Measurements from ENCODE around the gene SGPP2.
"Not testable (repeated sequence)": the region's sequence is repeated elsewhere in the genome, so short reads cannot be mapped to it uniquely, and the experiment has no call there.

The SGPP2 gene

GRCh38 chr2:222424276-222424728 lies at the start of gene SGPP2:
Gene SGPP2, plus strand, starts transcription at chr2:222424543. Its CDS starts 60 bp downstream, at chr2:222424603.
- no peaks in the 10 kb centered on the region for H3K36me3 Mint-ChIP-seq
- no peaks in the 10 kb centered on the region for H3K9me3 Mint-ChIP-seq
- H3K27ac Mint-ChIP-seq, result peak within 1 kb of the TSS; percentile 94
- peak within 1 kb of the TSS; percentile 87 for H3K4me3 Mint-ChIP-seq
- peaks cover 41% of the 10 kb centered on the region for H3K27me3 Mint-ChIP-seq
- peaks cover 22% of the 10 kb centered on the region for H3K4me1 Mint-ChIP-seq

GRCh38 chr2:222375798-222376197 lies 48.5 kb upstream of the SGPP2 start:
- Mint-ChIP-seq H3K4me3 (no peak overlapping the region), H3K36me3 (no peaks in the 10 kb centered on the region), H3K27ac (peak overlapping the region; percentile 26), H3K4me1 (no peaks in the 10 kb centered on the region), H3K27me3 (no peaks in the 10 kb centered on the region), H3K9me3 (peaks cover 8% of the 10 kb centered on the region)

- no peaks in the 10 kb centered on the region for H3K27me3 Mint-ChIP-seq
Measured at GRCh38 chr2:222380456-222380855, 43.9 kb upstream of the SGPP2 start.

GRCh38 chr2:222381566-222381965 lies 42.8 kb upstream of the SGPP2 start:
- Mint-ChIP-seq H3K27ac (no peak overlapping the region), H3K9me3 (no peaks in the 10 kb centered on the region), H3K27me3 (no peaks in the 10 kb centered on the region), H3K4me1 (no peaks in the 10 kb centered on the region), H3K36me3 (no peaks in the 10 kb centered on the region), H3K4me3 (no peak overlapping the region)

More at GRCh38 chr2:222380456-222380855, 43.9 kb upstream of the SGPP2 start:
- Mint-ChIP-seq H3K4me3 (no peak overlapping the region), H3K27ac (no peak overlapping the region), H3K9me3 (peaks cover 2% of the 10 kb centered on the region), H3K4me1 (no peaks in the 10 kb centered on the region), H3K36me3 (no peaks in the 10 kb centered on the region)

- no peak overlapping the region for H3K27ac Mint-ChIP-seq
- H3K4me1 Mint-ChIP-seq, result no peaks in the 10 kb centered on the region
- H3K9me3 Mint-ChIP-seq, result no peaks in the 10 kb centered on the region
- no peak overlapping the region for H3K4me3 Mint-ChIP-seq
- no peaks in the 10 kb centered on the region for H3K27me3 Mint-ChIP-seq
- H3K36me3 Mint-ChIP-seq, result no peaks in the 10 kb centered on the region
Measured at GRCh38 chr2:222383255-222383654, 41.1 kb upstream of the SGPP2 start.

- H3K9me3 Mint-ChIP-seq, result no peaks in the 10 kb centered on the region
- H3K36me3 Mint-ChIP-seq, result no peaks in the 10 kb centered on the region
- peaks cover 5% of the 10 kb centered on the region for H3K27me3 Mint-ChIP-seq
- no peak overlapping the region for H3K27ac Mint-ChIP-seq
- H3K4me3 Mint-ChIP-seq, result no peak overlapping the region
- H3K4me1 Mint-ChIP-seq, result no peaks in the 10 kb centered on the region
Measured at GRCh38 chr2:222391743-222392285, 32.5 kb upstream of the SGPP2 start.

GRCh38 chr2:222393733-222394267 lies 30.5 kb upstream of the SGPP2 start:
- Mint-ChIP-seq H3K27ac (no peak overlapping the region), H3K27me3 (peaks cover 3% of the 10 kb centered on the region), H3K9me3 (no peaks in the 10 kb centered on the region), H3K4me1 (no peaks in the 10 kb centered on the region), H3K36me3 (no peaks in the 10 kb centered on the region), H3K4me3 (no peak overlapping the region)

- Mint-ChIP-seq H3K27ac (no peak overlapping the region), H3K9me3 (no peaks in the 10 kb centered on the region), H3K27me3 (no peaks in the 10 kb centered on the region), H3K4me3 (no peak overlapping the region), H3K36me3 (no peaks in the 10 kb centered on the region), H3K4me1 (no peaks in the 10 kb centered on the region)
Measured at GRCh38 chr2:222398446-222398885, 25.9 kb upstream of the SGPP2 start.

- H3K9me3 Mint-ChIP-seq, result no peaks in the 10 kb centered on the region
- H3K36me3 Mint-ChIP-seq, result no peaks in the 10 kb centered on the region
- H3K4me3 Mint-ChIP-seq, result no peak overlapping the region
- no peaks in the 10 kb centered on the region for H3K27me3 Mint-ChIP-seq
- H3K4me1 Mint-ChIP-seq, result no peaks in the 10 kb centered on the region
- no peak overlapping the region for H3K27ac Mint-ChIP-seq
Measured at GRCh38 chr2:222399038-222399783, 25.1 kb upstream of the SGPP2 start.

GRCh38 chr2:222404151-222404905 lies 20.0 kb upstream of the SGPP2 start:
- Mint-ChIP-seq H3K4me1 (no peaks in the 10 kb centered on the region), H3K27ac (no peak overlapping the region)

GRCh38 chr2:222408684-222409083 lies 15.7 kb upstream of the SGPP2 start:
- no peak overlapping the region for H3K4me3 Mint-ChIP-seq
- H3K9me3 Mint-ChIP-seq, result no peaks in the 10 kb centered on the region
- H3K4me1 Mint-ChIP-seq, result no peaks in the 10 kb centered on the region
- H3K36me3 Mint-ChIP-seq, result no peaks in the 10 kb centered on the region
- peaks cover 3% of the 10 kb centered on the region for H3K27me3 Mint-ChIP-seq
- no peak overlapping the region for H3K27ac Mint-ChIP-seq

More at GRCh38 chr2:222404151-222404905, 20.0 kb upstream of the SGPP2 start:
- H3K36me3 Mint-ChIP-seq, result no peaks in the 10 kb centered on the region
- no peaks in the 10 kb centered on the region for H3K9me3 Mint-ChIP-seq
- H3K4me3 Mint-ChIP-seq, result no peak overlapping the region
- peaks cover 3% of the 10 kb centered on the region for H3K27me3 Mint-ChIP-seq

- no peak overlapping the region for H3K27ac Mint-ChIP-seq
- H3K9me3 Mint-ChIP-seq, result no peaks in the 10 kb centered on the region
- H3K36me3 Mint-ChIP-seq, result no peaks in the 10 kb centered on the region
- peaks cover 3% of the 10 kb centered on the region for H3K27me3 Mint-ChIP-seq
- no peaks in the 10 kb centered on the region for H3K4me1 Mint-ChIP-seq
- H3K4me3 Mint-ChIP-seq, result no peak overlapping the region
Measured at GRCh38 chr2:222410534-222410933, 13.8 kb upstream of the SGPP2 start.

- not testable (repeated sequence) for H3K9me3 Mint-ChIP-seq, H3K27me3 Mint-ChIP-seq, H3K4me3 Mint-ChIP-seq, H3K36me3 Mint-ChIP-seq, H3K4me1 Mint-ChIP-seq, H3K27ac Mint-ChIP-seq
Measured at GRCh38 chr2:222412334-222412733, 12.0 kb upstream of the SGPP2 start.

- Mint-ChIP-seq H3K9me3 (no peaks in the 10 kb centered on the region), H3K4me3 (no peak overlapping the region), H3K27ac (no peak overlapping the region), H3K4me1 (no peaks in the 10 kb centered on the region), H3K36me3 (no peaks in the 10 kb centered on the region), H3K27me3 (no peaks in the 10 kb centered on the region)
Measured at GRCh38 chr2:222413295-222413911, 10.9 kb upstream of the SGPP2 start.

- Mint-ChIP-seq H3K4me1 (peaks cover 9% of the 10 kb centered on the region), H3K27ac (no peak overlapping the region), H3K9me3 (no peaks in the 10 kb centered on the region), H3K4me3 (no peak overlapping the region), H3K27me3 (peaks cover 18% of the 10 kb centered on the region), H3K36me3 (no peaks in the 10 kb centered on the region)
Measured at GRCh38 chr2:222418739-222419138, 5.6 kb upstream of the SGPP2 start.

Measured in activated naive CD4-positive, alpha-beta T cell treated with anti-CD3 and anti-CD28 coated beads, Interleukin-2, amount 50 U/mL, for 24 hours (primary cell).